HG02623 (cell line): ENCODE results near the gene CD47.

Experiments used
- ATAC-seq: cut with Tn5 transposase; IDR thresholded peaks from one replicate; pipeline ENCODE4 v1.9.1; 2021; ENCODE audit warnings: moderate library complexity; ENCODE audit not compliant: unreplicated experiment

CD47 gene

GRCh38 chr3:108017587-108017986 is 73.2 kb downstream of the CD47 start:
- ATAC-seq, result no peak

GRCh38 chr3:108014943-108015342 is 75.9 kb downstream of the CD47 start:
- ATAC-seq, result no peak

GRCh38 chr3:108013141-108014055 is 77.4 kb downstream of the CD47 start:
- no peak for ATAC-seq

GRCh38 chr3:108012304-108012703 is 78.5 kb downstream of the CD47 start:
- no peak for ATAC-seq

GRCh38 chr3:108011616-108012015 is 79.2 kb downstream of the CD47 start:
- ATAC-seq, result no peak

- ATAC-seq, result no peak
These were observed 81.7 kb downstream of the CD47 start for GRCh38 chr3:108008931-108009639.

GRCh38 chr3:108008106-108008505 is 82.7 kb downstream of the CD47 start:
- no peak for ATAC-seq

GRCh38 chr3:108006881-108007331 is 83.9 kb downstream of the CD47 start:
- no peak for ATAC-seq

GRCh38 chr3:108006077-108006771 is 84.6 kb downstream of the CD47 start:
- no peak for ATAC-seq

- no peak for ATAC-seq
These were observed 86.2 kb downstream of the CD47 start for GRCh38 chr3:108004647-108005046.

- ATAC-seq, result no peak
These were observed 89.4 kb downstream of the CD47 start for GRCh38 chr3:108001457-108001856.

- no peak for ATAC-seq
These were observed 91.5 kb downstream of the CD47 start for GRCh38 chr3:107999215-107999775.

GRCh38 chr3:107997671-107998070 is 93.2 kb downstream of the CD47 start:
- ATAC-seq, result no peak

GRCh38 chr3:107995823-107996222 is 95.0 kb downstream of the CD47 start:
- ATAC-seq, result no peak

- no peak for ATAC-seq
These were observed 95.7 kb downstream of the CD47 start for GRCh38 chr3:107994956-107995715.

- ATAC-seq, result no peak
These were observed 96.7 kb downstream of the CD47 start for GRCh38 chr3:107994181-107994580.

GRCh38 chr3:107993771-107994170 is 97.1 kb downstream of the CD47 start:
- no peak for ATAC-seq
